Kidney epithelial cell (primary cell): Measurements from ENCODE around the gene SLC22A3. TPM values are rescaled to one million over a fixed set of nuclear protein-coding genes. Genes with fewer than 3 reads are reported as not detected.
"Not testable (repeated sequence)": the region's sequence is repeated elsewhere in the genome, so short reads cannot be mapped to it uniquely, and the experiment has no call there.

Source experiments
- DNase-seq: peaks from one replicate; pipeline ENCODE4 v3.0.0-alpha.2; 2010; ENCODE audit warnings: low read depth
- H3K27me3 ChIP-seq: 2 replicates; pipeline ENCODE4 v1.6.0; 2011; ENCODE audit warnings: low read length; ENCODE audit not compliant: control insufficient read depth, insufficient read depth
- H3K36me3 ChIP-seq: 2 replicates; pipeline ENCODE4 v1.5.1; 2011; ENCODE audit warnings: low read length; ENCODE audit not compliant: control insufficient read depth, insufficient read depth
- H3K4me3 ChIP-seq: 2 replicates; pipeline ENCODE4 v1.5.1; 2011; ENCODE audit warnings: low read depth, mild to moderate bottlenecking, control low read depth, low read length
- total RNA-seq: library from RNA; depleted of rRNA; stranded (reverse); fragments of >200 nt; gene quantifications from 2 replicates; pipeline ENCODE4 v1.2.3, GENCODE V29; 2015
- TF ChIP-seq, protein P1 (sequence below): IDR thresholded peaks from 2 replicates; pipeline ENCODE4 v1.5.1; 2011; ENCODE audit warnings: mild to moderate bottlenecking, moderate library complexity, low read length, control low read depth, inconsistent platforms; ENCODE audit not compliant: insufficient read depth, poor library complexity, severe bottlenecking

SLC22A3 gene
- total RNA-seq, 1 donor from 2014 or later, result 5.8 TPM

DNA sequence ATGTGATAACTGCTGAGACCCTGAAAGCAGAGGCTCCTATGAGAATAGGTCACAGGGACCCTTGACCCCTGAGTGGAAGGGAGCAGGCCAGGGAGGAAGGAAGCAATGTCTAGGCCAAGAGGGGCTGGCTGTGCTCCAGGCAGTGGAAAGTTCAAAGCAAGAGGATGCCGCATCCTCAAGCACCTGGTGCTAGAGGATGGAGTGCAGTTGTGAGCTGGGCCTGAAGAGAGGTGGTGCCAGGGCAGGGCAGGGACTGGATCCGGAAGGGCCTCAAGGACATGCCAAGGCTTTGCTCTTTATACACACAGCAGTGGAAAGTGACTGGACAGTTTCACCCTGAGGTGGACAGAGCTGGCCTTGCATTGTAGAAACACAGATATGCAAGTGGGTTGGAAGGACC lies 97.0 kb downstream of the SLC22A3 start:
- H3K36me3 ChIP-seq, result no peaks in the 10 kb centered on the region
- H3K27me3 ChIP-seq, result no peaks in the 10 kb centered on the region
- no peak overlapping the region for H3K4me3 ChIP-seq
- TF ChIP-seq, protein P1, sequence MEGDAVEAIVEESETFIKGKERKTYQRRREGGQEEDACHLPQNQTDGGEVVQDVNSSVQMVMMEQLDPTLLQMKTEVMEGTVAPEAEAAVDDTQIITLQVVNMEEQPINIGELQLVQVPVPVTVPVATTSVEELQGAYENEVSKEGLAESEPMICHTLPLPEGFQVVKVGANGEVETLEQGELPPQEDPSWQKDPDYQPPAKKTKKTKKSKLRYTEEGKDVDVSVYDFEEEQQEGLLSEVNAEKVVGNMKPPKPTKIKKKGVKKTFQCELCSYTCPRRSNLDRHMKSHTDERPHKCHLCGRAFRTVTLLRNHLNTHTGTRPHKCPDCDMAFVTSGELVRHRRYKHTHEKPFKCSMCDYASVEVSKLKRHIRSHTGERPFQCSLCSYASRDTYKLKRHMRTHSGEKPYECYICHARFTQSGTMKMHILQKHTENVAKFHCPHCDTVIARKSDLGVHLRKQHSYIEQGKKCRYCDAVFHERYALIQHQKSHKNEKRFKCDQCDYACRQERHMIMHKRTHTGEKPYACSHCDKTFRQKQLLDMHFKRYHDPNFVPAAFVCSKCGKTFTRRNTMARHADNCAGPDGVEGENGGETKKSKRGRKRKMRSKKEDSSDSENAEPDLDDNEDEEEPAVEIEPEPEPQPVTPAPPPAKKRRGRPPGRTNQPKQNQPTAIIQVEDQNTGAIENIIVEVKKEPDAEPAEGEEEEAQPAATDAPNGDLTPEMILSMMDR, result no peak
- no peak for DNase-seq

DNA sequence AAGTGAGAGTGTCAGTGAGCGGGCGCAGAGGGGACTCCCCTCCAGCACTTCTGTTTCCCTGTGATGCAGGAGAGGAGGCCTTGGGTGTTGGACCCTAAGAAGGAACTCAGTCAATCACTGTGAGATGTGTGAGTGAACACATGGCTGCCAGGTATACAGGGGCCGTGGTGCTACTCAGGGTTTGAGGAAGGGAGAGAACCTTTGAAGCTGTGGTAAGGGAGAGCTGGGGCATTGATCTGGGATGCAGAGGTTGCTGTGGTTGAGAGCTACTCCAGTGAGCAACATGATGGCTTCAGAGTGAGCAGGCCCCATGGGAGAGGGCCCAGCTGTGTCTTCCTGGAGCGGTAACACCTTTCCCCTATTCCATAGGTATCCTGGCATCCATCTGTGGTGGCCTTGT lies 99.2 kb downstream of the SLC22A3 start:
- Histone ChIP-seq H3K27me3 (no peaks in the 10 kb centered on the region), H3K36me3 (no peaks in the 10 kb centered on the region), H3K4me3 (no peak overlapping the region)
- TF ChIP-seq, protein P1, result no peak
- DNase-seq, result no peak

DNA sequence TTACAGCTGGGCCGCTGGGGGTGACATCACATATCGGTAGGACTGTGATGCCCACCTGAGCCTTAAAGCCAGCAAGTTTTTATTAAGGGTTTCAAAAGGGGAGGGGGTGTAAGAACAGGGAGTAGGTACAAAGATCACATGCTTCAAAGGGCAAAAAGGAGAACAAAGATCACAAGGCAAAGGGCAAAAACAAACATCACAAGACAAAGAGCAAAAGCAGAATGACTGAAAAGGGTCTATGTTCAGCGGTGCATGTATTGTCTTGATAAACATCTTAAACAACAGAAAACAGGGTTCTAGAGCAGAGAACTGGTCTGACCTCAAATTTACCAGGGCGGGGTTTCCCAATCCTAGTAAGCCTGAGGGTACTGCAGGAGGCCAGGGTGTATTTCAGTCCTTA lies 101.6 kb downstream of the SLC22A3 start:
- DNase-seq, H3K36me3 ChIP-seq, H3K4me3 ChIP-seq, H3K27me3 ChIP-seq: not testable (repeated sequence)

DNA sequence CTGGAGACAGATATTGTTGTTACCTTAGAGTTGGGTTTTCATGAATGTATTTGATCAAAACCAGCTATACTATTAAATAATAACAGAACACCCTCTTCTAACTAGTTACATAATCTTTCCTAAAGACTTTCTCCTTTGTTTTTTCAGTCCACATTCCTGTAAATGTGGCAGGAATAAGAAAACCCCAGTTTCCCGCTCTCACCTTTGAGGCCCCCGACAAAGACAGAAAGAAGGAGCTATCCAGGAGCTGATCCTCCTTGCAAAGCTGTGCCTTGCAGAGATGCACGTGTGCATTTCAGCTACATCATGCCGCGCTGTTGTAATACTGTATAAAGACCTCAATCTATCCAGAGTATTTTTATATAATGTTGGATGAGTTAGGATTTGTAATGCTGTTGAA lies 102.7 kb downstream of the SLC22A3 start:
- no peak for DNase-seq

DNA sequence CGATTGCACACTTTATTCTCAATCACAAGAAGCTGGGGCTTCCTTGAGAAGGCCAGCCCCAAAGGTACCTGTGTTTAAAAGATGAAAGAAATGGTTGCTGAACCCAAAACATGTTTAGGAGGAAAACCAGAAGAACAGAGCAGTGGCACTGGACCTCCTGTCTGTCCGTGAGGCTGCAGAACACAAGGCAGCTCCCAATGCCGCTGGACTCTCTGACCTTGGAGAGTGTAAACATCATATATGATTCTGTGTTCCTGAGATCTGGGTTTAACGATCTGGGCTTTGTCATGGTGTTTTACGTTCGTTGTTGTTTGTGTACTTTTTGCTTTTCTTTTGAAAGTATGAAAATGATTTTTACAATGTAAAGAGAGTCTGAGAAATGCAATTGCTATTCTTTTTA lies 106.1 kb downstream of the SLC22A3 start:
- H3K27me3 ChIP-seq, result no peaks in the 10 kb centered on the region
- no peak for DNase-seq
- TF ChIP-seq, protein P1, result no peak
- no peaks in the 10 kb centered on the region for H3K36me3 ChIP-seq
- no peak overlapping the region for H3K4me3 ChIP-seq

More for the DNA sequence above, 102.7 kb downstream of the SLC22A3 start:
- H3K4me3 ChIP-seq, result no peak overlapping the region
- H3K36me3 ChIP-seq, result no peaks in the 10 kb centered on the region
- H3K27me3 ChIP-seq, result no peaks in the 10 kb centered on the region
- TF ChIP-seq, protein P1, result no peak

DNA sequence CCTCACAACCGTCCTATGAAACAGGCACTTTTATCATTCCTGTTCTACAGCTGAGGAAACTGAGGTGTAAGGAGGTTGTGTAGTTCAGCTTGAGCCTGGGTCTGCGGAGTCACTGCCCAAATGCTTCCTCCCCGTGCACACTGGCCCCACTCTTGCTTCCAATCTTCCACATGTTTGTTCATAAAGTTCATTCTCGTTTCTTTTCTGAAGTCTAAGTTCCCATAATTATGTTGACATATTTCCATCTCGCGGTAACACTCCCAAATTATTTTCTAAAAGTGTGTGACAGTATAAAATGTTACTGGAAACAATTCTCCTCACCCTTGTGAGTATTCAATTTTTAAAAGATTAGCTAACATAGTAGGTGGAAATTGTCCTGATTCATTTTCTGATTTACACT lies 106.9 kb downstream of the SLC22A3 start:
- TF ChIP-seq, protein P1, result no peak
- DNase-seq, result no peak
- Histone ChIP-seq H3K36me3 (no peaks in the 10 kb centered on the region), H3K27me3 (no peaks in the 10 kb centered on the region), H3K4me3 (no peak overlapping the region)
